Endothelial cell of umbilical vein (primary cell): ENCODE data around the gene POLR2H.

Experiments
- POLR2A ChIP-seq: IDR thresholded peaks from 2 replicates; pipeline ENCODE4 v1.6.1; 2012; ENCODE audit warnings: low read depth, mild to moderate bottlenecking, control low read depth, low read length
- TF ChIP-seq, protein P1 (sequence below), 2 donors: IDR thresholded peaks; 1 replicate in 1 of 2; 2 replicates in 1 of 2; pipeline ENCODE4 v1.5.1; 2011; ENCODE audit warnings: low read length in 2 of 2, mild to moderate bottlenecking in 2 of 2, moderate library complexity in 2 of 2, control low read depth in 1 of 2, inconsistent platforms in 1 of 2, low read depth in 1 of 2; ENCODE audit not compliant: insufficient read depth in 1 of 2; ENCODE audit errors: extremely low read depth in 1 of 2
- TF ChIP-seq, protein P2 (sequence below): IDR thresholded peaks from 2 replicates; pipeline ENCODE4 v1.6.1; 2011; ENCODE audit not compliant: insufficient read depth, insufficient read length

GRCh38 chr3:184334470-184335158, 26.9 kb upstream of the POLR2H start:
- TF ChIP-seq, protein P1, sequence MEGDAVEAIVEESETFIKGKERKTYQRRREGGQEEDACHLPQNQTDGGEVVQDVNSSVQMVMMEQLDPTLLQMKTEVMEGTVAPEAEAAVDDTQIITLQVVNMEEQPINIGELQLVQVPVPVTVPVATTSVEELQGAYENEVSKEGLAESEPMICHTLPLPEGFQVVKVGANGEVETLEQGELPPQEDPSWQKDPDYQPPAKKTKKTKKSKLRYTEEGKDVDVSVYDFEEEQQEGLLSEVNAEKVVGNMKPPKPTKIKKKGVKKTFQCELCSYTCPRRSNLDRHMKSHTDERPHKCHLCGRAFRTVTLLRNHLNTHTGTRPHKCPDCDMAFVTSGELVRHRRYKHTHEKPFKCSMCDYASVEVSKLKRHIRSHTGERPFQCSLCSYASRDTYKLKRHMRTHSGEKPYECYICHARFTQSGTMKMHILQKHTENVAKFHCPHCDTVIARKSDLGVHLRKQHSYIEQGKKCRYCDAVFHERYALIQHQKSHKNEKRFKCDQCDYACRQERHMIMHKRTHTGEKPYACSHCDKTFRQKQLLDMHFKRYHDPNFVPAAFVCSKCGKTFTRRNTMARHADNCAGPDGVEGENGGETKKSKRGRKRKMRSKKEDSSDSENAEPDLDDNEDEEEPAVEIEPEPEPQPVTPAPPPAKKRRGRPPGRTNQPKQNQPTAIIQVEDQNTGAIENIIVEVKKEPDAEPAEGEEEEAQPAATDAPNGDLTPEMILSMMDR (IDR thresholded peaks at IDR 0.05; ENCODE audit: extremely low read depth in 1 of 2, insufficient read depth in 1 of 2, low read depth in 1 of 2, low read length in 2 of 2), result no peak
- TF ChIP-seq, protein P2, sequence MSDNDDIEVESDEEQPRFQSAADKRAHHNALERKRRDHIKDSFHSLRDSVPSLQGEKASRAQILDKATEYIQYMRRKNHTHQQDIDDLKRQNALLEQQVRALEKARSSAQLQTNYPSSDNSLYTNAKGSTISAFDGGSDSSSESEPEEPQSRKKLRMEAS, result no peak
- no peak for TF ChIP-seq POLR2A
